ENCODE data around the gene DGKD.

- TF ChIP-seq POLR2A (IDR thresholded peaks at IDR 0.05) = no peak
- TF ChIP-seq CTCF (IDR thresholded peaks at IDR 0.05) = no peak
Observed at GRCh38 chr2:233375490-233376314, 21.4 kb downstream of the DGKD start.
